HepG2 (cell line): ENCODE data around the gene SLC6A17. TPM values are rescaled to one million over a fixed set of nuclear protein-coding genes. Genes with fewer than 3 reads are reported as not detected.

Source experiments
- ATAC-seq: fragments of 200-7000 bp; cut with Tn5 transposase; 3 replicates; pipeline ENCODE4 v1.9.1; 2020; ENCODE audit warnings: mild to moderate bottlenecking, moderate library complexity
- BruUV-seq: library from RNA; stranded (reverse); fragments of 400-500 nt; replicated peaks from 2 replicates; lab custom pipeline; 2021; lab: Mats Ljungman, UMichigan
- CTCF ChIA-PET: fragments of 300-600 bp; formaldehyde crosslinking; extraction: SDS; loops from one replicate; lab custom pipeline; 2021; ENCODE audit warnings: low total read pairs, inconsistent platforms, low intra/inter-chr PET ratio; lab: Yijun Ruan, JAX
- POLR2A ChIA-PET: fragments of 350-600 bp; sonication (Branson Sonifier 250); formaldehyde crosslinking; loops from one replicate; lab custom pipeline; 2020; ENCODE audit warnings: antibody characterized with exemption, inconsistent platforms; lab: Yijun Ruan, JAX
- DNase-seq: peaks from one replicate; pipeline ENCODE4 v3.0.0-alpha.2; 2015; ENCODE audit warnings: low spot score
- FAIRE-seq: peaks from 3 replicates; lab custom pipeline; 2011; peaks lifted over from hg19 to GRCh38; lab: Jason Lieb, UNC
- H2AFZ ChIP-seq: one replicate; pipeline ENCODE4 v1.6.1; 2011; ENCODE audit warnings: low read length, inconsistent platforms
- H3K27ac ChIP-seq: fragments of 300-600 bp; 3 replicates; pipeline ENCODE4 v1.8.0; 2011; ENCODE audit warnings: mixed run types, mild to moderate bottlenecking, mixed read lengths, low read length, inconsistent platforms; ENCODE audit not compliant: insufficient read depth; ENCODE audit errors: extremely low read length
- H3K27me3 ChIP-seq, 2 experiments: fragments of 200-600 bp in 1 of 2; 2 replicates in 1 of 2; 3 replicates in 1 of 2; pipeline versions ENCODE4 v1.6.0 to v1.8.0; 2011; ENCODE audit warnings: low read length in 2 of 2, mild to moderate bottlenecking in 2 of 2, moderate library complexity in 2 of 2, inconsistent platforms in 1 of 2; ENCODE audit not compliant: insufficient read depth in 2 of 2, control insufficient read depth in 1 of 2
- H3K36me3 ChIP-seq, 2 experiments: fragments of 200-600 bp in 1 of 2; replicated peaks in 1 of 2; 2 replicates in 1 of 2; 3 replicates in 1 of 2; pipeline versions ENCODE4 v1.5.1 to v1.8.0; 2011; ENCODE audit warnings: low read length in 2 of 2, inconsistent platforms in 1 of 2; ENCODE audit not compliant: insufficient read depth in 2 of 2, control insufficient read depth in 1 of 2
- H3K4me1 ChIP-seq: 2 replicates; pipeline ENCODE4 v1.5.1; 2012; ENCODE audit warnings: low read length, inconsistent platforms; ENCODE audit not compliant: insufficient read depth
- H3K4me2 ChIP-seq: 2 replicates; pipeline ENCODE4 v1.6.0; 2011; ENCODE audit warnings: low read depth, low read length, inconsistent platforms
- H3K4me3 ChIP-seq, 3 experiments: fragments of 200-600 bp in 1 of 3; sonication (generic), shearing (Covaris generic) in 1 of 3; replicated peaks in 1 of 3; 2 replicates each; pipeline ENCODE4 v1.5.1; 2011 to 2016; ENCODE audit warnings: low read length in 3 of 3, inconsistent platforms in 2 of 3, low read depth in 2 of 3, mild to moderate bottlenecking in 2 of 3, control low read depth in 1 of 3, mixed read lengths in 1 of 3; ENCODE audit not compliant: insufficient read depth in 1 of 3
- H3K79me2 ChIP-seq: one replicate; pipeline ENCODE4 v1.6.1; 2011; ENCODE audit warnings: low read length, inconsistent platforms; ENCODE audit not compliant: insufficient read depth
- H3K9ac ChIP-seq: 2 replicates; pipeline ENCODE4 v1.6.0; 2011; ENCODE audit warnings: mild to moderate bottlenecking, low read depth, low read length, inconsistent platforms; ENCODE audit not compliant: insufficient read depth
- H3K9me3 ChIP-seq: 2 replicates; pipeline ENCODE4 v1.5.1; 2012; ENCODE audit warnings: mild to moderate bottlenecking, low read length
- H4K20me1 ChIP-seq: 2 replicates; pipeline ENCODE4 v1.6.0; 2011; ENCODE audit warnings: inconsistent platforms, mild to moderate bottlenecking, low read length, moderate library complexity; ENCODE audit not compliant: insufficient read depth
- AHR ChIP-seq: IDR thresholded peaks from 2 replicates; pipeline ENCODE4 v1.6.1; 2018; ENCODE audit warnings: missing genetic modification reagents, missing compliant biosample characterization
- ELK4 ChIP-seq: sonication (generic); formaldehyde crosslinking; IDR thresholded peaks from 2 replicates; pipeline ENCODE4 v1.9.0; 2021; ENCODE audit warnings: missing genetic modification reagents, borderline replicate concordance
- GABPA ChIP-seq, 2 experiments: IDR thresholded peaks; 2 replicates each; pipeline ENCODE4 v1.6.1; 2011 to 2016; ENCODE audit warnings: low read depth in 2 of 2, low read length in 1 of 2, missing biosample characterization in 1 of 2, missing genetic modification characterization in 1 of 2
- HMG20B ChIP-seq: conservative IDR thresholded peaks from 2 replicates; pipeline ENCODE4 v1.6.1; 2016; ENCODE audit warnings: missing genetic modification reagents, missing compliant biosample characterization
- KLF9 ChIP-seq: IDR thresholded peaks from 2 replicates; pipeline ENCODE4 v1.6.1; 2016; ENCODE audit warnings: low read depth
- SAP130 ChIP-seq: IDR thresholded peaks from 2 replicates; pipeline ENCODE4 v1.6.1; 2016; ENCODE audit warnings: low read depth
- SIN3A ChIP-seq: IDR thresholded peaks from 2 replicates; pipeline ENCODE4 v1.6.1; 2011; ENCODE audit warnings: low read depth, mild to moderate bottlenecking, control low read depth, low read length, borderline replicate concordance
- SNAPC5 ChIP-seq: sonication (generic); formaldehyde crosslinking; IDR thresholded peaks from 2 replicates; pipeline ENCODE4 v1.8.1; 2023; ENCODE audit warnings: mild to moderate bottlenecking, missing genetic modification reagents, borderline replicate concordance
- STAG1 ChIP-seq: sonication (generic); formaldehyde crosslinking; IDR thresholded peaks from 2 replicates; pipeline ENCODE4 v1.4.0; 2020; ENCODE audit warnings: missing genetic modification reagents
- TP53 ChIP-seq: sonication (generic); formaldehyde crosslinking; conservative IDR thresholded peaks from 2 replicates; pipeline ENCODE4 v1.4.0; 2020; ENCODE audit warnings: missing genetic modification reagents
- ZBTB43 ChIP-seq: sonication (generic); formaldehyde crosslinking; conservative IDR thresholded peaks from 2 replicates; pipeline ENCODE4 v1.4.0; 2020; ENCODE audit warnings: missing genetic modification reagents
- ZFY ChIP-seq: sonication (generic); formaldehyde crosslinking; IDR thresholded peaks from 2 replicates; pipeline ENCODE4 v1.4.0; 2020; ENCODE audit warnings: missing genetic modification reagents
- ZNF331 ChIP-seq: sonication (generic); formaldehyde crosslinking; IDR thresholded peaks from 2 replicates; pipeline ENCODE4 v1.4.0; 2020; ENCODE audit warnings: missing genetic modification reagents
- ZNF549 ChIP-seq: sonication (generic); formaldehyde crosslinking; IDR thresholded peaks from 2 replicates; pipeline ENCODE4 v1.5.0; 2020; ENCODE audit warnings: missing genetic modification reagents
- ZNF572 ChIP-seq: sonication (generic); formaldehyde crosslinking; IDR thresholded peaks from 2 replicates; pipeline ENCODE4 v1.5.1; 2020; ENCODE audit warnings: mild to moderate bottlenecking, missing genetic modification reagents
- ZSCAN21 ChIP-seq: sonication (generic); formaldehyde crosslinking; IDR thresholded peaks from 2 replicates; pipeline ENCODE4 v1.8.0; 2022; ENCODE audit warnings: mild to moderate bottlenecking, missing genetic modification reagents, moderate library complexity, borderline replicate concordance
- WGBS: methylation state at CpG from one replicate; pipeline ENCODE4 v1.1.6; 2017; ENCODE audit warnings: low lambda C conversion rate; 5-methylcytosine and 5-hydroxymethylcytosine counted together
- in situ Hi-C: cut with HindIII; loops from 2 replicates; pipeline ENCODE4 v1.10.0; 2017; ENCODE audit warnings: low pct_unique_long_range_greater_than_20kb; ENCODE audit not compliant: extremely low pct_ligation_motif_present
- intact Hi-C: fragments of 100-400 bp; cut with micrococcal nuclease; formaldehyde crosslinking; loops from one replicate; pipeline ENCODE4 v1.10.0; 2022; ENCODE audit not compliant: unreplicated experiment
- polyA plus RNA-seq, 8 experiments: library from polyadenylated mRNA; depleted of rRNA in 3 of 8; stranded (reverse) in 7 of 8; unstranded in 1 of 8; fragments of >200 nt; fragmentation: Illumina TruSeq in 4 of 8; extraction: Trizol in 4 of 8; gene quantifications; 2 replicates each; pipeline versions ENCODE4 v1.2.1 to v1.2.3, GENCODE V29; 2011 to 2016; ENCODE audit warnings: low read depth in 4 of 8, missing spikeins in 1 of 8, mixed read lengths in 1 of 8; ENCODE audit not compliant: insufficient read depth in 1 of 8
- total RNA-seq, 5 experiments: library from RNA; depleted of rRNA; stranded (reverse); fragments of >200 nt; fragmentation: Illumina TruSeq; extraction: Trizol; gene quantifications; 2 replicates each; pipeline ENCODE4 v1.2.3, GENCODE V29; 2016; ENCODE audit warnings: low read depth in 1 of 5
- TF ChIP-seq, protein P1 (sequence below): IDR thresholded peaks from 2 replicates; pipeline ENCODE4 v1.6.1; 2018; ENCODE audit warnings: missing genetic modification reagents
- TF ChIP-seq, protein P2 (sequence below): sonication (generic); formaldehyde crosslinking; IDR thresholded peaks from 2 replicates; pipeline ENCODE4 v1.9.0; 2021; ENCODE audit warnings: missing genetic modification reagents, mild to moderate bottlenecking, borderline replicate concordance

SLC6A17 gene
- total and polyA plus RNA-seq, 2 of the 13 experiments (the other 11 are each of a cell fraction or from before 2014, with no cell fraction given), result not detected

DNA sequence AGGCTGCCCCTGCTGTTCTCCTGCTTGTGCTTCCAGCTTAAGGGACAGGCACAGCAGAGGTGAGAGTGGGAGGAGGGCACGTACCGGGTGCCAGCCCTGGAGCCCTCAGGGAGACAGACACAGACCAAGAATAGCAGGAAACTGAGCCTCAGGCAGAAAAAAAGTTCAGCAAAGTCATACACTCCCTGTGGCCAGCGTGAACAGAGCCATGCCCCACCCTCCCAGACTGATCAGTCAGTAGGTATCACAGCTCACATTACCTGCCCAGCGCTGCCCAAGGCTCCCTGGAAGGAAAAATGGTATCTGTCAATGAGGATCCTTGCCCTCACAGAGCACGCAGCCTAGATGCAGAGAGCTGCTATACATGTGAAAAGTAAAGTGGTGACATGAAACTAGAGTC lies 36.7 kb upstream of the SLC6A17 start:
- Histone ChIP-seq H3K27ac (no peak overlapping the region), H4K20me1 (no peaks in the 10 kb centered on the region), H3K4me3 (no peak overlapping the region), H3K9ac (no peak overlapping the region), H3K79me2 (no peaks in the 10 kb centered on the region), H3K9me3 (no peaks in the 10 kb centered on the region), H3K36me3 (no peaks in the 10 kb centered on the region), H3K4me1 (no peaks in the 10 kb centered on the region), H2AFZ (no peak overlapping the region), H3K27me3 (peaks cover 6 to 48% of the 10 kb centered on the region in 2 experiments; a peak in 3 of 5 replicates), H3K4me2 (no peak overlapping the region)
- no peak for DNase-seq
- CTCF ChIA-PET, result no interaction called here
- BruUV-seq, result no TSS peak
- no peak for FAIRE-seq
- in situ Hi-C loops (no loop called here), intact Hi-C loops (no loop called here)
- POLR2A ChIA-PET, result no interaction called here
- no peak for ATAC-seq
- TF ChIP-seq ZNF572 (CRISPR knock-in tag) (no peak), AHR (CRISPR knock-in tag) (no peak), ZNF549 (CRISPR knock-in tag) (no peak), KLF9 (CRISPR knock-in tag) (no peak), SNAPC5 (CRISPR knock-in tag) (no peak), HMG20B (CRISPR knock-in tag) (no peak), ELK4 (CRISPR knock-in tag) (no peak), ZBTB43 (no peak), ZFY (no peak), SAP130 (no peak), ZSCAN21 (CRISPR knock-in tag) (no peak), STAG1 (CRISPR knock-in tag) (no peak), TP53 (CRISPR knock-in tag) (no peak), ZNF331 (CRISPR knock-in tag) (no peak), SIN3A (no peak), GABPA (IDR thresholded peaks at IDR 0.05; ENCODE audit: low read depth, low read length) (no peak), GABPA (CRISPR knock-in tag; IDR thresholded peaks at IDR 0.05; ENCODE audit: low read depth) (no peak)
- TF ChIP-seq, protein P1, sequence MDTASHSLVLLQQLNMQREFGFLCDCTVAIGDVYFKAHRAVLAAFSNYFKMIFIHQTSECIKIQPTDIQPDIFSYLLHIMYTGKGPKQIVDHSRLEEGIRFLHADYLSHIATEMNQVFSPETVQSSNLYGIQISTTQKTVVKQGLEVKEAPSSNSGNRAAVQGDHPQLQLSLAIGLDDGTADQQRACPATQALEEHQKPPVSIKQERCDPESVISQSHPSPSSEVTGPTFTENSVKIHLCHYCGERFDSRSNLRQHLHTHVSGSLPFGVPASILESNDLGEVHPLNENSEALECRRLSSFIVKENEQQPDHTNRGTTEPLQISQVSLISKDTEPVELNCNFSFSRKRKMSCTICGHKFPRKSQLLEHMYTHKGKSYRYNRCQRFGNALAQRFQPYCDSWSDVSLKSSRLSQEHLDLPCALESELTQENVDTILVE (CRISPR knock-in tag), result no peak
- TF ChIP-seq, protein P2, sequence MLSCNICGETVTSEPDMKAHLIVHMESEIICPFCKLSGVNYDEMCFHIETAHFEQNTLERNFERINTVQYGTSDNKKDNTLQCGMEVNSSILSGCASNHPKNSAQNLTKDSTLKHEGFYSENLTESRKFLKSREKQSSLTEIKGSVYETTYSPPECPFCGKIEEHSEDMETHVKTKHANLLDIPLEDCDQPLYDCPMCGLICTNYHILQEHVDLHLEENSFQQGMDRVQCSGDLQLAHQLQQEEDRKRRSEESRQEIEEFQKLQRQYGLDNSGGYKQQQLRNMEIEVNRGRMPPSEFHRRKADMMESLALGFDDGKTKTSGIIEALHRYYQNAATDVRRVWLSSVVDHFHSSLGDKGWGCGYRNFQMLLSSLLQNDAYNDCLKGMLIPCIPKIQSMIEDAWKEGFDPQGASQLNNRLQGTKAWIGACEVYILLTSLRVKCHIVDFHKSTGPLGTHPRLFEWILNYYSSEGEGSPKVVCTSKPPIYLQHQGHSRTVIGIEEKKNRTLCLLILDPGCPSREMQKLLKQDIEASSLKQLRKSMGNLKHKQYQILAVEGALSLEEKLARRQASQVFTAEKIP (CRISPR knock-in tag), result no peak
- WGBS, result 11% methylated on average over 3 of the region's 5 CpGs
